Measurements from ENCODE around the gene P3H4.
"Not testable (repeated sequence)": the region's sequence is repeated elsewhere in the genome, so short reads cannot be mapped to it uniquely, and the experiment has no call there.

DNA sequence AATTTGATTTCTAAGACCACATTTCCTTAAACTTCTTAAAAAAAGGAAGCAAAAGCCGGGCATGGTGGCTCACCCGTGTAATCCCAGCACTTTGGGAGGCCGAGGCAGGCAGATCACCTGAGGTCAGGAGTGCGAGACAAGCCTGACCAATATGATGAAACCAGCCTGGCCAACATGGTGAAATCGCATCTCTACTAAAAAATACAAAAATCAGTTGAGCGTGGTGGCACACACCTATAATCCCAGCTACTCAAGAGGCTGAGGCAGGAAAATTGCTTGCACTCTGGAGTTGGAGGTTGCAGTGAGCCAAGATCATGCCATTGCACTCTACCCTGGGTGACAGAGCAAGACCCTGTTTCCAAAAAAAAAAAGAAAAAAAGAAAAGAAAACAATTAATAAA is 29.0 kb upstream of the P3H4 start:
- TF ChIP-seq, protein P1, sequence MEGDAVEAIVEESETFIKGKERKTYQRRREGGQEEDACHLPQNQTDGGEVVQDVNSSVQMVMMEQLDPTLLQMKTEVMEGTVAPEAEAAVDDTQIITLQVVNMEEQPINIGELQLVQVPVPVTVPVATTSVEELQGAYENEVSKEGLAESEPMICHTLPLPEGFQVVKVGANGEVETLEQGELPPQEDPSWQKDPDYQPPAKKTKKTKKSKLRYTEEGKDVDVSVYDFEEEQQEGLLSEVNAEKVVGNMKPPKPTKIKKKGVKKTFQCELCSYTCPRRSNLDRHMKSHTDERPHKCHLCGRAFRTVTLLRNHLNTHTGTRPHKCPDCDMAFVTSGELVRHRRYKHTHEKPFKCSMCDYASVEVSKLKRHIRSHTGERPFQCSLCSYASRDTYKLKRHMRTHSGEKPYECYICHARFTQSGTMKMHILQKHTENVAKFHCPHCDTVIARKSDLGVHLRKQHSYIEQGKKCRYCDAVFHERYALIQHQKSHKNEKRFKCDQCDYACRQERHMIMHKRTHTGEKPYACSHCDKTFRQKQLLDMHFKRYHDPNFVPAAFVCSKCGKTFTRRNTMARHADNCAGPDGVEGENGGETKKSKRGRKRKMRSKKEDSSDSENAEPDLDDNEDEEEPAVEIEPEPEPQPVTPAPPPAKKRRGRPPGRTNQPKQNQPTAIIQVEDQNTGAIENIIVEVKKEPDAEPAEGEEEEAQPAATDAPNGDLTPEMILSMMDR (IDR thresholded peaks at IDR 0.05; ENCODE audit: low read depth, low read length) = not testable (repeated sequence)
- not testable (repeated sequence) for TF ChIP-seq EZH2phosphoT487 (IDR thresholded peaks at IDR 0.05; ENCODE audit: low read depth)

Measured in OCI-LY3 (cell line).